ENCODE results near the gene SEC61B.

DNA sequence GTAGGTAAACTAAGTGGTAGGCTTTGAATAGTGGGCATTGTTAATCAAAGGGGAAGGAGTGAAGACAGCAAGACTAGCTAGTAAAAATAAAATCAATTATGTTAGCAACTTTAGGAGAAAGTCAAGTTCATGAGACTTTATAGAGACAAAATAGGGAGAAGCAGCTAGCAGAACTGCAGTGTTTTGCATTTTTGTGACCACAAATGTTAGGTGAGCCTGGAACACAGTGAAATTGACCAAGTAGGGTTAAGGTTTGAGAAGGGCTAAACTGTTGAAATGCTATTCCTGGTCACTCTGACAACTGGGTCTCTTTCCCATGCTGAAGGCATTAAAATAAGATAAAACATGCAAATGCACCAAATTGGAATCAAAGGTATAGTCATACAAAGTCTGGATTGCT, 13.0 kb downstream of the SEC61B start:
- TF ChIP-seq, protein P1, sequence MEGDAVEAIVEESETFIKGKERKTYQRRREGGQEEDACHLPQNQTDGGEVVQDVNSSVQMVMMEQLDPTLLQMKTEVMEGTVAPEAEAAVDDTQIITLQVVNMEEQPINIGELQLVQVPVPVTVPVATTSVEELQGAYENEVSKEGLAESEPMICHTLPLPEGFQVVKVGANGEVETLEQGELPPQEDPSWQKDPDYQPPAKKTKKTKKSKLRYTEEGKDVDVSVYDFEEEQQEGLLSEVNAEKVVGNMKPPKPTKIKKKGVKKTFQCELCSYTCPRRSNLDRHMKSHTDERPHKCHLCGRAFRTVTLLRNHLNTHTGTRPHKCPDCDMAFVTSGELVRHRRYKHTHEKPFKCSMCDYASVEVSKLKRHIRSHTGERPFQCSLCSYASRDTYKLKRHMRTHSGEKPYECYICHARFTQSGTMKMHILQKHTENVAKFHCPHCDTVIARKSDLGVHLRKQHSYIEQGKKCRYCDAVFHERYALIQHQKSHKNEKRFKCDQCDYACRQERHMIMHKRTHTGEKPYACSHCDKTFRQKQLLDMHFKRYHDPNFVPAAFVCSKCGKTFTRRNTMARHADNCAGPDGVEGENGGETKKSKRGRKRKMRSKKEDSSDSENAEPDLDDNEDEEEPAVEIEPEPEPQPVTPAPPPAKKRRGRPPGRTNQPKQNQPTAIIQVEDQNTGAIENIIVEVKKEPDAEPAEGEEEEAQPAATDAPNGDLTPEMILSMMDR (IDR thresholded peaks at IDR 0.05), result no peak
- no peak for TF ChIP-seq POLR2A (IDR thresholded peaks at IDR 0.05)
